GM10248 (cell line): ENCODE data around the gene IFNK.
A peak's percentile ranks its signal among the peaks of the same experiment; 100 is the strongest.

Experiments
- CTCF ChIA-PET: fragments of 300-600 bp; sonication (Branson Sonifier 250); formaldehyde crosslinking; extraction: SDS; loops from one replicate; lab custom pipeline; 2021; ENCODE audit warnings: antibody characterized with exemption; lab: Yijun Ruan, JAX
- POLR2A ChIA-PET: fragments of 350-650 bp; sonication (Branson Sonifier 250); formaldehyde crosslinking; extraction: SDS; loops from one replicate; lab custom pipeline; 2020; ENCODE audit warnings: antibody characterized with exemption; lab: Yijun Ruan, JAX
- DNase-seq: peaks from one replicate; pipeline ENCODE4 v3.0.0; 2012; ENCODE audit errors: extremely low spot score
- TF ChIP-seq, protein P1 (sequence below): IDR thresholded peaks from 2 replicates; pipeline ENCODE4 v1.5.1; 2012; ENCODE audit warnings: mild to moderate bottlenecking, low read depth; ENCODE audit errors: extremely low read depth, missing control alignments, control extremely low read depth

Gene IFNK

DNA sequence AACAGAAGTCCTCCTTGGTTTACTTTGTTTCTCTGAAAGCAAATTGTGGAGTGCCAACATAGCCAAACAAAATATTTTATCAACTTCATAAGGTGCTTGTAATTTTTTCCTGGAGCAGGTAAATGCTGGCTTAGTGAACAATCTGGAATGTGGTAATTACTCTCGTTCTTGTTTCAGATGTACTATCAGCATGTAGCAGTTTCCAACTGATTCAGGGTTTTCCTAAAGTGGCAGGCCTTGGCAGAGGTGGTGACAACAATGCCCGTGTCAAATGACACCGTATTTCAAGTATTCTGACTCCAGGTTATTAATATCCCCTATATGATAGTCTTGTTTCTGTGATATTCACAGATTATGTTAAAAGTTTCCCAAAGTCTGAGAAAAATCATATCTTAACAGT, 48.0 kb downstream of the IFNK start:
- TF ChIP-seq, protein P1, sequence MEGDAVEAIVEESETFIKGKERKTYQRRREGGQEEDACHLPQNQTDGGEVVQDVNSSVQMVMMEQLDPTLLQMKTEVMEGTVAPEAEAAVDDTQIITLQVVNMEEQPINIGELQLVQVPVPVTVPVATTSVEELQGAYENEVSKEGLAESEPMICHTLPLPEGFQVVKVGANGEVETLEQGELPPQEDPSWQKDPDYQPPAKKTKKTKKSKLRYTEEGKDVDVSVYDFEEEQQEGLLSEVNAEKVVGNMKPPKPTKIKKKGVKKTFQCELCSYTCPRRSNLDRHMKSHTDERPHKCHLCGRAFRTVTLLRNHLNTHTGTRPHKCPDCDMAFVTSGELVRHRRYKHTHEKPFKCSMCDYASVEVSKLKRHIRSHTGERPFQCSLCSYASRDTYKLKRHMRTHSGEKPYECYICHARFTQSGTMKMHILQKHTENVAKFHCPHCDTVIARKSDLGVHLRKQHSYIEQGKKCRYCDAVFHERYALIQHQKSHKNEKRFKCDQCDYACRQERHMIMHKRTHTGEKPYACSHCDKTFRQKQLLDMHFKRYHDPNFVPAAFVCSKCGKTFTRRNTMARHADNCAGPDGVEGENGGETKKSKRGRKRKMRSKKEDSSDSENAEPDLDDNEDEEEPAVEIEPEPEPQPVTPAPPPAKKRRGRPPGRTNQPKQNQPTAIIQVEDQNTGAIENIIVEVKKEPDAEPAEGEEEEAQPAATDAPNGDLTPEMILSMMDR: no peak
- POLR2A ChIA-PET: interaction anchor here (1.2 kb wide), 1 partner anchor 11 kb away, joined by 3 read pairs; no protein-coding TSS in a partner anchor
- DNase-seq: no peak
- CTCF ChIA-PET: interaction anchor here (0.8 to 1.8 kb wide), 3 partner anchors 12 to 525 kb away, joined by 3 to 4 read pairs (median 3); no protein-coding TSS in a partner anchor

GRCh38 chr9:27572566-27572917, 48.5 kb downstream of the IFNK start:
- CTCF ChIA-PET: interaction anchor here (0.8 to 1.8 kb wide), 3 partner anchors 13 to 43 kb away, joined by 3 to 4 read pairs (median 3); partner anchors contain the start of gene MOB3B
- POLR2A ChIA-PET: interaction anchor here (1.2 kb wide), 1 partner anchor 12 kb away, joined by 3 read pairs; no protein-coding TSS in a partner anchor
- peak; percentile 46 for DNase-seq
- TF ChIP-seq, protein P1: no peak

GRCh38 chr9:27572918-27573633, 49.0 kb downstream of the IFNK start, which contains the start of gene C9orf72:
Gene C9orf72, minus strand, starts transcription at chr9:27573481. Its CDS starts 6,361 bp downstream, at chr9:27567120.
- peak; percentile 84 for DNase-seq
- ChIA-PET POLR2A (interaction anchor here (0.6 to 1.2 kb wide), 2 partner anchors 12 to 155 kb away, joined by 3 read pairs; no protein-coding TSS in a partner anchor), CTCF (interaction anchor here (0.8 to 1.8 kb wide), 3 partner anchors 13 to 44 kb away, joined by 3 to 4 read pairs (median 3); partner anchors contain the start of gene MOB3B)
- TF ChIP-seq, protein P1: no peak

GRCh38 chr9:27573634-27574590, 49.8 kb downstream of the IFNK start:
- CTCF ChIA-PET: interaction anchor here (1.5 to 1.8 kb wide), 2 partner anchors 14 to 44 kb away, joined by 3 to 4 read pairs; partner anchors contain the start of gene MOB3B

More at GRCh38 chr9:27573634-27574590, 49.8 kb downstream of the IFNK start:
- POLR2A ChIA-PET: interaction anchor here (0.6 kb wide), 1 partner anchor 156 kb away, joined by 3 read pairs; no protein-coding TSS in a partner anchor
- DNase-seq: peak; percentile 91
- TF ChIP-seq, protein P1: no peak
